ENCODE measurements around the gene ZBTB18. TPM values are rescaled to one million over a fixed set of nuclear protein-coding genes. Genes with fewer than 3 reads are reported as not detected.
A peak's percentile ranks its signal among the peaks of the same experiment; 100 is the strongest.

ZBTB18 gene
- total and polyA plus RNA-seq, 2 donors (not counting 1 experiment from before 2014, with no cell fraction given) = 10.3 to 12.6 TPM

GRCh38 chr1:244047621-244048255 lies 3.3 kb upstream of the ZBTB18 start:
- H4K20me1 ChIP-seq (ENCODE audit: control insufficient read depth, extremely low read depth, insufficient read depth, low read length) = no peaks in the 10 kb centered on the region
- no peaks in the 10 kb centered on the region for H3K36me3 ChIP-seq (ENCODE audit: control insufficient read depth, insufficient read depth, low read length)
- TF ChIP-seq CTCF (conservative IDR thresholded peaks at IDR 0.05 in 1 of 2, IDR thresholded peaks at IDR 0.05 in 1 of 2; ENCODE audit: low read depth in 1 of 2, low read length in 2 of 2) = no peak
- peak overlapping the region; percentile 97 for H2AFZ ChIP-seq (ENCODE audit: low read length)
- H3K4me3 ChIP-seq (replicated peaks in 1 of 4; ENCODE audit: control extremely low read depth in 1 of 4, insufficient read depth in 1 of 4, low read depth in 3 of 4, low read length in 4 of 4) = peak overlapping the region; percentile 74 to 97 (median 92)
- H3K9ac ChIP-seq (ENCODE audit: insufficient read depth, low read length) = peak overlapping the region; percentile 85
- peak; percentile 32 to 48 for DNase-seq (ENCODE audit: low read depth in 2 of 2)
- no peaks in the 10 kb centered on the region for H3K27me3 ChIP-seq (ENCODE audit: control insufficient read depth, insufficient read depth, low read length)
- H3K9me3 ChIP-seq (ENCODE audit: control insufficient read depth, insufficient read depth, low read depth, low read length) = no peaks in the 10 kb centered on the region
- peaks cover 17% of the 10 kb centered on the region for H3K79me2 ChIP-seq (ENCODE audit: control insufficient read depth, insufficient read depth, low read length)
- peak overlapping the region; percentile 84 for H3K27ac ChIP-seq (ENCODE audit: insufficient read depth, low read length)
- H3K4me1 ChIP-seq (ENCODE audit: control insufficient read depth, extremely low read depth, insufficient read depth, low read length) = peaks cover 11% of the 10 kb centered on the region
- peak overlapping the region; percentile 95 for H3K4me2 ChIP-seq (ENCODE audit: extremely low read depth, insufficient read depth, low read length)

GRCh38 chr1:244048256-244049161 lies 2.6 kb upstream of the ZBTB18 start:
- Histone ChIP-seq H3K9me3 (ENCODE audit: control insufficient read depth, insufficient read depth, low read depth, low read length) (no peaks in the 10 kb centered on the region), H3K9ac (ENCODE audit: insufficient read depth, low read length) (peak overlapping the region; percentile 85), H3K79me2 (ENCODE audit: control insufficient read depth, insufficient read depth, low read length) (peaks cover 19% of the 10 kb centered on the region), H3K27ac (ENCODE audit: insufficient read depth, low read length) (no peak overlapping the region), H2AFZ (ENCODE audit: low read length) (no peak overlapping the region), H3K27me3 (ENCODE audit: control insufficient read depth, insufficient read depth, low read length) (no peaks in the 10 kb centered on the region), H3K36me3 (ENCODE audit: control insufficient read depth, insufficient read depth, low read length) (no peaks in the 10 kb centered on the region), H3K4me3 (replicated peaks in 1 of 4; ENCODE audit: control extremely low read depth in 1 of 4, insufficient read depth in 1 of 4, low read depth in 3 of 4, low read length in 4 of 4) (peak overlapping the region in 2 of 4 experiments; percentile 87 to 97), H4K20me1 (ENCODE audit: control insufficient read depth, extremely low read depth, insufficient read depth, low read length) (no peaks in the 10 kb centered on the region), H3K4me1 (ENCODE audit: control insufficient read depth, extremely low read depth, insufficient read depth, low read length) (peaks cover 11% of the 10 kb centered on the region), H3K4me2 (ENCODE audit: extremely low read depth, insufficient read depth, low read length) (no peak overlapping the region)
- DNase-seq (ENCODE audit: low read depth in 2 of 2) = peak; percentile 99 to 100
- TF ChIP-seq CTCF (conservative IDR thresholded peaks at IDR 0.05 in 1 of 2, IDR thresholded peaks at IDR 0.05 in 1 of 2; ENCODE audit: low read depth in 1 of 2, low read length in 2 of 2) (no peak), EZH2 (IDR thresholded peaks at IDR 0.05; ENCODE audit: low read length, missing control alignments) (no peak)
